Neural crest cell (in vitro differentiated cells): ENCODE results near the gene LRRC55. TPM values are rescaled to one million over a fixed set of nuclear protein-coding genes. Genes with fewer than 3 reads are reported as not detected.

ENCODE experiments used
- DNase-seq: peaks from one replicate; pipeline ENCODE4 v3.0.0; 2021; ENCODE audit warnings: low read depth, mixed read lengths, low spot score
- H3K27ac Mint-ChIP-seq: one replicate; pipeline ENCODE4 v1.8.0; 2021; ENCODE audit warnings: mild to moderate bottlenecking, mixed read lengths; ENCODE audit not compliant: unreplicated experiment
- H3K27me3 Mint-ChIP-seq: 2 replicates; pipeline ENCODE4 v1.8.0; 2021; ENCODE audit warnings: low read depth, mild to moderate bottlenecking, mixed read lengths
- H3K36me3 Mint-ChIP-seq: 2 replicates; pipeline ENCODE4 v1.8.0; 2021; ENCODE audit warnings: low read depth, mild to moderate bottlenecking, mixed read lengths
- H3K4me1 Mint-ChIP-seq: 2 replicates; pipeline ENCODE4 v1.8.0; 2021; ENCODE audit warnings: mixed read lengths
- H3K4me3 Mint-ChIP-seq: one replicate; pipeline ENCODE4 v1.8.0; 2021; ENCODE audit warnings: mild to moderate bottlenecking, mixed read lengths
- H3K9me3 Mint-ChIP-seq: 2 replicates; pipeline ENCODE4 v1.8.0; 2021; ENCODE audit warnings: mixed read lengths
- total RNA-seq: library from RNA; stranded (reverse); gene quantifications from 2 replicates; pipeline ENCODE4 v1.2.1, GENCODE V29; 2021
- TF ChIP-seq, protein P1 (sequence below): fragments of 200-600 bp; sonication (generic); conservative IDR thresholded peaks from 2 replicates; pipeline ENCODE4 v1.5.0; 2021; ENCODE audit warnings: antibody characterized with exemption, mild to moderate bottlenecking

Gene LRRC55
- total RNA-seq, 1 donor from 2014 or later = 6.4 TPM

DNA sequence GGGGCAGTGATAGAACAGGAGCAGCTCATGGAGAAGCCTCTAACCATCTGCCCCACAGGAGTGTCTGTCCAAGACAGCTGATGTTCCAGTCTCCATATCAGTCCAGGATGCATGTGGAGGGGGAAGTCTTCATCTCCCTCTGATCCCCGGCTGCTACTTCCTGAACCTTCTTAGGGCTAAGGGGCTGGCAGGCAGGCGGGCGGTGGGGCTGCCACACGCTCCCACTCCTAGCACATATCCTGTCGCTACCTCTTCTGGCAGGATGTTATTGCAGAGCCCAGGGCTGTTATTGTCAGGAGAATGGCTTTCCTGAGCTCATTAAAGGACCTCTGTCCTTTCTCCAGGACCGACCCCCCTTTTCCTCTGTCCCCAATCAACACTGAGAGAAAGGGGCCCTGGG, 25.4 kb downstream of the LRRC55 start:
- Mint-ChIP-seq H3K27ac (no peak overlapping the region), H3K36me3 (no peaks in the 10 kb centered on the region), H3K4me3 (no peak overlapping the region), H3K9me3 (peaks cover 3% of the 10 kb centered on the region), H3K4me1 (peaks cover 44% of the 10 kb centered on the region), H3K27me3 (no peaks in the 10 kb centered on the region)
- no peak for DNase-seq
- TF ChIP-seq, protein P1, sequence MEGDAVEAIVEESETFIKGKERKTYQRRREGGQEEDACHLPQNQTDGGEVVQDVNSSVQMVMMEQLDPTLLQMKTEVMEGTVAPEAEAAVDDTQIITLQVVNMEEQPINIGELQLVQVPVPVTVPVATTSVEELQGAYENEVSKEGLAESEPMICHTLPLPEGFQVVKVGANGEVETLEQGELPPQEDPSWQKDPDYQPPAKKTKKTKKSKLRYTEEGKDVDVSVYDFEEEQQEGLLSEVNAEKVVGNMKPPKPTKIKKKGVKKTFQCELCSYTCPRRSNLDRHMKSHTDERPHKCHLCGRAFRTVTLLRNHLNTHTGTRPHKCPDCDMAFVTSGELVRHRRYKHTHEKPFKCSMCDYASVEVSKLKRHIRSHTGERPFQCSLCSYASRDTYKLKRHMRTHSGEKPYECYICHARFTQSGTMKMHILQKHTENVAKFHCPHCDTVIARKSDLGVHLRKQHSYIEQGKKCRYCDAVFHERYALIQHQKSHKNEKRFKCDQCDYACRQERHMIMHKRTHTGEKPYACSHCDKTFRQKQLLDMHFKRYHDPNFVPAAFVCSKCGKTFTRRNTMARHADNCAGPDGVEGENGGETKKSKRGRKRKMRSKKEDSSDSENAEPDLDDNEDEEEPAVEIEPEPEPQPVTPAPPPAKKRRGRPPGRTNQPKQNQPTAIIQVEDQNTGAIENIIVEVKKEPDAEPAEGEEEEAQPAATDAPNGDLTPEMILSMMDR = no peak

DNA sequence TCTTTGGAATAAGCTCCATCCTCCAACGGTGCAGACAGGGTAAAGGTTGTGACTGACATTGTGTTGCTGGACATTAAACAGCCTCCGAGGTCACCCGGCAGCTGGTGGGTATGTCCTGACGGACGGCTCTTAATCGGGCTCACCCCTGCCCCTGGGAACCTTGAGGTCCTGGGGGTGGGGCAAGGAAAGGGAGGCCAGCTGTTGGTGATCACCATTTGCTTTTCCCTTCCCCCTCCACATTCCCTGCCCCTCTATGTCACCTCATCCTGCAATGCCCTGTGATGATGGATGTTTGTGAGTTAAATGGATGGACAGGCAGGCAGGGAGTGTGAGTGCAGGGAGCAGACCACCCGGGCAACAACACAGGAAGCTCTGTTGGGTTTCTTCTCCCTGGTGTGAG, 29.0 kb downstream of the LRRC55 start:
- H3K27me3 Mint-ChIP-seq = no peaks in the 10 kb centered on the region

DNA sequence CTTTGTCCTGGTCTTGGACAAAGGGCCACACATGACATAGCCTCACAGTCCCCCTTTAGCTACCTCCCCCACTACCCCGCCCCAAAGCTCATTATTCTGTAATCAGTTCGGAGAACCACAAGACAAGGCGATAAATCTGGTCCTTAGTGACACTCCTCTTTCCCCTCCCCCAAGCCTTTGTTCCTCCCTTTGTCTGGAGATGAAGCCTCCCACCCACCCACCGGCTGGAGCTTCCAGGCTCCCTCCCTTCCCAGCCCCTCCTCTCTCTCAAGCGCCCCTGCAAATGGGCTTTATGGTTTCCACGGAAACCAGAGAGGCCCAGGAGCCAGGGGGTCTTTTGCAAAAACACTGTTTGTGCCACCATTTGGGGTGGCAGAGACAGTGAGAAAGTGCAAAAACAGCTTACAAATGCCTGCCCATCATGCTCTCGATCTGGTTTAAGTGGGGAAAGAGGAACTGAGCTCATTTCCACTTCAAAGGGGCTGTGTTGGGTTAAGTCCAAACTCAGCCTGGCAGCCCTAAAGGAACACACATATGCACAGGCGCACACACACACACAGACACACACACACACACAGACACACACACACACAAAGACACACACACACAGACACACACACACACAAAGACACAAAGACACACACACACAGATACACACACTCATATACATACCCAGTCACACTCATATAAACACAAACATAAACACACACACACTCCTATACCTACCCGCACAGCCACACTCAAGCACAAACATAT, 31.8 kb downstream of the LRRC55 start:
- Mint-ChIP-seq H3K36me3 (no peaks in the 10 kb centered on the region), H3K27me3 (no peaks in the 10 kb centered on the region), H3K4me1 (peaks cover 32% of the 10 kb centered on the region), H3K27ac (no peak overlapping the region), H3K9me3 (no peaks in the 10 kb centered on the region), H3K4me3 (no peak overlapping the region)
- TF ChIP-seq, protein P1 = no peak
- DNase-seq = peak; percentile 67

More for the DNA sequence above, 29.0 kb downstream of the LRRC55 start:
- H3K4me1 Mint-ChIP-seq = peaks cover 40% of the 10 kb centered on the region
- TF ChIP-seq, protein P1 = no peak
- H3K27ac Mint-ChIP-seq = peak overlapping the region; percentile 91
- H3K36me3 Mint-ChIP-seq = no peaks in the 10 kb centered on the region
- H3K9me3 Mint-ChIP-seq = peaks cover 3% of the 10 kb centered on the region
- peak overlapping the region; percentile 10 for H3K4me3 Mint-ChIP-seq
- DNase-seq = no peak

DNA sequence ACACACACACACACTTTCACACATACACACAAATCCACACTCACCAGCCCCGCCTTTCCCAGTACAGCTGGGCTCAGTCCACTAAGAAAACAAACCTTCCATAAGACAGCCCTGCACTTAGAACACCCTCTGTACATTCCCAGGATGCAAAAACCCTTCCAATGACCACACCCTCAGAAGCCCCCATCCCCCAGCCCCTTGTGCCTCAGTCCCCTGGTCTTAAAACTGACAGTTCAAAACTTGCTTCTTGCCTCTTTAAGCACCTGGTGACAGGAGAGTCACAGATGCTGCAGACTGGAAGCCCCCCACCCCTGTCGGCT, 32.3 kb downstream of the LRRC55 start:
- Mint-ChIP-seq H3K4me3 (no peak overlapping the region), H3K4me1 (peaks cover 26% of the 10 kb centered on the region), H3K36me3 (no peaks in the 10 kb centered on the region), H3K27me3 (no peaks in the 10 kb centered on the region), H3K27ac (no peak overlapping the region), H3K9me3 (no peaks in the 10 kb centered on the region)
- TF ChIP-seq, protein P1 = no peak
- no peak for DNase-seq

DNA sequence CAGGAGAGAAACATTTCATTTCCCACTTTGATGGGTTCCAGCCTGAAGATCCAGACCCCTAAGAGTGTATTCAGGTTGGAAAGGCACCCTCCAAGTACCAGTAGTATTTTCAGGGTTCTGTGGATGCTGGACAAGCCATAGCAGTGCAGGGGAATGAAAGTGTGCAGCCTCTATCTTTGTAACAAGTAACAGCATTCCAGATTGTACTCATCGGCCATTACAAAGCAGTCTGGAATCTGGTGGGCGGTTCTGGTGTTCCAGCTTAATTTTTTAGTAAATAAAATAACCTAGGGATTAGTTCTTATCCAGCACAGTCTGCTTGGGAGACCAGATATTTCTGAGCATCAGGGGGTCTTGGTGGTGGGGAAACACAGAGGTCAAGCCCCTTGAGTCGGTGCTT, 32.7 kb downstream of the LRRC55 start:
- Mint-ChIP-seq H3K27ac (no peak overlapping the region), H3K4me1 (peaks cover 23% of the 10 kb centered on the region), H3K27me3 (no peaks in the 10 kb centered on the region)

More for the DNA sequence above, 32.7 kb downstream of the LRRC55 start:
- Mint-ChIP-seq H3K9me3 (no peaks in the 10 kb centered on the region), H3K36me3 (no peaks in the 10 kb centered on the region), H3K4me3 (no peak overlapping the region)
- DNase-seq = no peak
- TF ChIP-seq, protein P1 = no peak
